Parathyroid adenoma (tissue), 2 donors: ENCODE measurements around the gene SIM1.

Source experiments
- H2AFZ ChIP-seq: fragments of 300-600 bp; sonication (generic); one replicate; pipeline ENCODE4 v1.7.0; 2017; ENCODE audit warnings: antibody characterized with exemption, mild to moderate bottlenecking
- H3K27ac ChIP-seq: fragments of 300-600 bp; sonication (generic); one replicate; pipeline ENCODE4 v1.7.0; 2017
- H3K27me3 ChIP-seq: fragments of 300-600 bp; sonication (generic); one replicate; pipeline ENCODE4 v1.7.0; 2017; ENCODE audit warnings: low read length; ENCODE audit not compliant: control insufficient read depth, insufficient read depth
- H3K36me3 ChIP-seq: fragments of 300-600 bp; sonication (generic); one replicate; pipeline ENCODE4 v1.7.0; 2017; ENCODE audit warnings: low read length; ENCODE audit not compliant: control insufficient read depth, insufficient read depth
- H3K4me1 ChIP-seq: fragments of 300-600 bp; sonication (generic); one replicate; pipeline ENCODE4 v1.7.0; 2017; ENCODE audit warnings: control low read depth
- H3K4me2 ChIP-seq: fragments of 300-600 bp; sonication (generic); one replicate; pipeline ENCODE4 v1.7.0; 2017; ENCODE audit warnings: low read length
- H3K4me3 ChIP-seq: fragments of 300-600 bp; sonication (generic); one replicate; pipeline ENCODE4 v1.7.0; 2017; ENCODE audit warnings: low read depth, low read length
- H3K79me2 ChIP-seq: fragments of 300-600 bp; sonication (generic); one replicate; pipeline ENCODE4 v1.7.0; 2017; ENCODE audit warnings: control low read depth
- H3K9ac ChIP-seq: fragments of 300-600 bp; sonication (generic); one replicate; pipeline ENCODE4 v1.7.0; 2017; ENCODE audit warnings: mild to moderate bottlenecking
- H3K9me3 ChIP-seq: fragments of 300-600 bp; sonication (generic); one replicate; pipeline ENCODE4 v1.7.0; 2017; ENCODE audit warnings: low read length; ENCODE audit not compliant: control insufficient read depth
- CTCF ChIP-seq: fragments of 300-600 bp; sonication (generic); IDR thresholded peaks from one replicate; pipeline ENCODE4 v1.7.0; 2017; ENCODE audit warnings: antibody characterized with exemption, mild to moderate bottlenecking
- donor health status: primary hyperparathyroidism.

Gene SIM1

GRCh38 chr6:100392423-100392822 is 72.3 kb downstream of the SIM1 start:
- Histone ChIP-seq H3K27me3 (no peaks in the 10 kb centered on the region), H3K9ac (no peak overlapping the region), H3K4me1 (no peaks in the 10 kb centered on the region), H3K9me3 (no peaks in the 10 kb centered on the region), H3K4me2 (no peak overlapping the region), H3K27ac (no peak overlapping the region), H3K36me3 (no peaks in the 10 kb centered on the region), H3K4me3 (no peak overlapping the region), H2AFZ (no peak overlapping the region), H3K79me2 (no peaks in the 10 kb centered on the region)
- TF ChIP-seq CTCF = no peak

- Histone ChIP-seq H3K27ac (no peak overlapping the region), H2AFZ (no peak overlapping the region), H3K9ac (no peak overlapping the region), H3K4me3 (no peak overlapping the region), H3K36me3 (no peaks in the 10 kb centered on the region), H3K4me2 (no peak overlapping the region), H3K79me2 (no peaks in the 10 kb centered on the region), H3K9me3 (no peaks in the 10 kb centered on the region), H3K27me3 (no peaks in the 10 kb centered on the region), H3K4me1 (no peaks in the 10 kb centered on the region)
- TF ChIP-seq CTCF = no peak
These were observed 75.7 kb downstream of the SIM1 start for GRCh38 chr6:100388868-100389519.

- Histone ChIP-seq H3K9me3 (no peaks in the 10 kb centered on the region), H3K36me3 (no peaks in the 10 kb centered on the region), H3K9ac (no peak overlapping the region), H3K4me3 (no peak overlapping the region), H3K4me2 (no peak overlapping the region), H3K27me3 (no peaks in the 10 kb centered on the region), H3K79me2 (no peaks in the 10 kb centered on the region), H3K4me1 (no peaks in the 10 kb centered on the region), H2AFZ (no peak overlapping the region), H3K27ac (no peak overlapping the region)
- no peak for TF ChIP-seq CTCF
These were observed 81.9 kb downstream of the SIM1 start for GRCh38 chr6:100382767-100383195.

GRCh38 chr6:100382031-100382430 is 82.7 kb downstream of the SIM1 start:
- no peaks in the 10 kb centered on the region for H3K27me3 ChIP-seq
- H3K4me1 ChIP-seq = no peaks in the 10 kb centered on the region
- H2AFZ ChIP-seq = no peak overlapping the region
- H3K9me3 ChIP-seq = no peaks in the 10 kb centered on the region
- no peak for TF ChIP-seq CTCF
- no peak overlapping the region for H3K9ac ChIP-seq
- no peaks in the 10 kb centered on the region for H3K36me3 ChIP-seq
- no peaks in the 10 kb centered on the region for H3K79me2 ChIP-seq
- H3K4me2 ChIP-seq = no peak overlapping the region
- no peak overlapping the region for H3K4me3 ChIP-seq
- no peak overlapping the region for H3K27ac ChIP-seq

- Histone ChIP-seq H3K4me1 (no peaks in the 10 kb centered on the region), H3K9me3 (no peaks in the 10 kb centered on the region), H3K27ac (no peak overlapping the region), H3K79me2 (no peaks in the 10 kb centered on the region), H3K27me3 (no peaks in the 10 kb centered on the region), H3K36me3 (no peaks in the 10 kb centered on the region), H3K4me2 (no peak overlapping the region), H2AFZ (no peak overlapping the region), H3K4me3 (no peak overlapping the region), H3K9ac (no peak overlapping the region)
- no peak for TF ChIP-seq CTCF
These were observed 83.6 kb downstream of the SIM1 start for GRCh38 chr6:100381111-100381510.
